CD8-positive, alpha-beta memory T cell (primary cell): ENCODE measurements around the gene ITGA3. TPM values are rescaled to one million over a fixed set of nuclear protein-coding genes. Genes with fewer than 3 reads are reported as not detected.

Source experiments
- CTCF ChIA-PET: fragments of 350-600 bp; sonication (Branson Sonifier 250); formaldehyde crosslinking; loops from one replicate; lab custom pipeline; 2021; ENCODE audit warnings: antibody characterized with exemption; lab: Charles Lee
- POLR2A ChIA-PET: fragments of 350-600 bp; sonication (Branson Sonifier 250); formaldehyde crosslinking; loops from one replicate; lab custom pipeline; 2021; ENCODE audit warnings: antibody characterized with exemption; lab: Charles Lee
- DNase-seq, 5 donors: peaks; one replicate each; pipeline versions ENCODE4 v3.0.0 to v3.0.0-alpha.2; 2020 to 2022; ENCODE audit warnings: mixed read lengths in 1 of 5
- H3K27ac ChIP-seq: one replicate; pipeline ENCODE4 v1.7.0; 2013; ENCODE audit warnings: low read depth, mild to moderate bottlenecking, low read length, moderate library complexity
- H3K27me3 ChIP-seq: 2 replicates; pipeline ENCODE4 v1.7.0; 2013; ENCODE audit warnings: low read length, mild to moderate bottlenecking; ENCODE audit not compliant: insufficient read depth, poor library complexity, severe bottlenecking
- H3K36me3 ChIP-seq: 2 replicates; pipeline ENCODE4 v1.7.0; 2013; ENCODE audit warnings: mild to moderate bottlenecking, low read length, moderate library complexity; ENCODE audit not compliant: insufficient read depth
- H3K4me1 ChIP-seq: 2 replicates; pipeline ENCODE4 v1.7.0; 2013; ENCODE audit warnings: mild to moderate bottlenecking, low read length, moderate library complexity; ENCODE audit not compliant: insufficient read depth
- H3K4me3 ChIP-seq: 2 replicates; pipeline ENCODE4 v1.7.0; 2013; ENCODE audit warnings: mild to moderate bottlenecking, low read length
- H3K9me3 ChIP-seq: 2 replicates; pipeline ENCODE4 v1.7.0; 2013; ENCODE audit warnings: mild to moderate bottlenecking, low read length
- H3K27ac Mint-ChIP-seq, 8 donors: one replicate each; pipeline ENCODE4 v1.8.0; 2020 to 2021; ENCODE audit warnings: mixed read lengths in 8 of 8, mild to moderate bottlenecking in 6 of 8, inconsistent platforms in 3 of 8, moderate library complexity in 3 of 8
- H3K27me3 Mint-ChIP-seq, 2 donors: one replicate each; pipeline ENCODE4 v1.8.0; 2020 to 2021; ENCODE audit warnings: mixed read lengths in 2 of 2, mild to moderate bottlenecking in 1 of 2, moderate library complexity in 1 of 2
- H3K36me3 Mint-ChIP-seq, 3 donors: one replicate each; pipeline ENCODE4 v1.8.0; 2020 to 2021; ENCODE audit warnings: mixed read lengths in 3 of 3, inconsistent platforms in 1 of 3, mild to moderate bottlenecking in 1 of 3
- H3K4me1 Mint-ChIP-seq, 3 donors: one replicate each; pipeline ENCODE4 v1.8.0; 2020 to 2021; ENCODE audit warnings: mixed read lengths in 3 of 3, inconsistent platforms in 1 of 3, mild to moderate bottlenecking in 1 of 3
- H3K4me3 Mint-ChIP-seq, 7 donors: one replicate each; pipeline ENCODE4 v1.8.0; 2020 to 2021; ENCODE audit warnings: mixed read lengths in 7 of 7, mild to moderate bottlenecking in 6 of 7, moderate library complexity in 4 of 7, inconsistent platforms in 2 of 7
- H3K9me3 Mint-ChIP-seq, 5 donors: one replicate each; pipeline ENCODE4 v1.8.0; 2020 to 2022; ENCODE audit warnings: mixed read lengths in 5 of 5, mild to moderate bottlenecking in 3 of 5, moderate library complexity in 2 of 5, inconsistent platforms in 1 of 5
- polyA plus RNA-seq: library from polyadenylated mRNA; unstranded; fragments of 300-500 nt; fragmentation: Illumina TruSeq; gene quantifications from one replicate; pipeline ENCODE4 v1.2.3, GENCODE V29; 2021
- total RNA-seq, 2 experiments: library from RNA; stranded (reverse); gene quantifications; one replicate each; pipeline ENCODE4 v1.2.3, GENCODE V29; 2021

The ITGA3 gene
- total and polyA plus RNA-seq, 3 experiments from 2014 or later: 2.7 to 12.5 (median 11.8) TPM

DNA sequence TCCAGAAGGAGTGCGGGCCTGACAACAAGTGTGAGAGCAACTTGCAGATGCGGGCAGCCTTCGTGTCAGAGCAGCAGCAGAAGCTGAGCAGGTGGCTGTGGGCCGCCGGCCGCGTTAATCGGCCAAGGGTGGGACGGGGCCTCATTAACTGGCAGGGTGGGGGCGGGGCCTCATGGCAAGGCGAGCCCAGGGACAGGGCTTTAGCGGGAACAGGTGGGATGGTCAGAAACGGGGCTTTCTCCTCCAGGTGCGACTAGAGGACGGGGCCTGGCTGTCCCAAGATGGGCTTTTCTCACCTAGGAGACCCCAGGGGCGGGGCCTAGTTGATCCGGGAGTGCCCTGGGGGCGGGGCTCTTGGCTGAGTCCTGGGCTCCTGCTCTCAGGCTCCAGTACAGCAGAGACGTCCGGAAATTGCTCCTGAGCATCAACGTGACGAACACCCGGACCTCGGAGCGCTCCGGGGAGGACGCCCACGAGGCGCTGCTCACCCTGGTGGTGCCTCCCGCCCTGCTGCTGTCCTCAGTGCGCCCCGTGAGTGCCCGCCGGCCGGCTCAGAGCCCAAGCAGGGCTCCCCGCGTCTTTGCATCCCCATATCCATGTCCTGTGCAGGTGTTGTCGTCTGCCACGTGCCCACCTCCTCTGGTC is 20.8 kb downstream of the ITGA3 start:
- Histone ChIP-seq H3K27me3 (no peaks in the 10 kb centered on the region), H3K4me1 (no peaks in the 10 kb centered on the region), H3K36me3 (no peaks in the 10 kb centered on the region), H3K4me3 (no peak overlapping the region), H3K9me3 (no peaks in the 10 kb centered on the region), H3K27ac (no peak overlapping the region)
- Mint-ChIP-seq H3K4me3 (no peak overlapping the region), H3K4me1 (no peaks in the 10 kb centered on the region), H3K9me3 (no peaks in the 10 kb centered on the region), H3K27me3 (peaks cover 0 to 4% of the 10 kb centered on the region in 2 donors), H3K36me3 (peaks cover 3 to 36% (median 5%) of the 10 kb centered on the region in 3 donors), H3K27ac (peak overlapping the region in 1 of 8 donors; percentile 60)
- no peak for DNase-seq
- POLR2A ChIA-PET: no interaction called here
- CTCF ChIA-PET: interaction anchor here (1.1 to 2.2 kb wide), 2 partner anchors 11 to 17 kb away, joined by 4 to 10 read pairs; no protein-coding TSS in a partner anchor

DNA sequence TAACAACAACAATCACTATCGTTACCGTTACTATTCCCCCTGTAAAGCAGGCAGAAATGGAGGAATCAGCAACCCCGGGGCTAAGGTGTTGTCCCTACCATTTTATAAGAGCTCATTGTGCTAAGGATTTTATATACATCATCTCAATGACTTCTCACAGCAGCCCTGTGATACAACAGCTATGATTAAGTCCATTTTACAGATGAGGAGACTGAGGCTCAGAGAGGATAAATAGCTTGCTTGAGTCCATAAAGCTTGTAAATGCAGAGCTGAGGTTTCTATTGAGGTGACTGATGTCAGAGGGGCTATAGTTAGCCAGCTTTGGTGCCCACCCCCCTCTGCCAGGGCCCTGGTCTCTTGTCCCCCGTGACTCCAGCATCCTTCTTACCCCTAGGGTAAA is 22.5 kb downstream of the ITGA3 start:
- no peaks in the 10 kb centered on the region for H3K9me3 ChIP-seq
- Mint-ChIP-seq H3K27ac (no peak overlapping the region), H3K9me3 (no peaks in the 10 kb centered on the region), H3K27me3 (peaks cover 0 to 4% of the 10 kb centered on the region in 2 donors), H3K4me3 (no peak overlapping the region), H3K36me3 (peaks cover 3 to 35% (median 5%) of the 10 kb centered on the region in 3 donors), H3K4me1 (no peaks in the 10 kb centered on the region)
- no peaks in the 10 kb centered on the region for H3K27me3 ChIP-seq
- no peaks in the 10 kb centered on the region for H3K36me3 ChIP-seq
- CTCF ChIA-PET: interaction anchor here (1.6 to 2.2 kb wide), 2 partner anchors 10 to 16 kb away, joined by 3 to 10 read pairs; no protein-coding TSS in a partner anchor
- POLR2A ChIA-PET: no interaction called here
- no peak for DNase-seq
- H3K4me3 ChIP-seq: no peak overlapping the region
- no peak overlapping the region for H3K27ac ChIP-seq
- H3K4me1 ChIP-seq: no peaks in the 10 kb centered on the region

DNA sequence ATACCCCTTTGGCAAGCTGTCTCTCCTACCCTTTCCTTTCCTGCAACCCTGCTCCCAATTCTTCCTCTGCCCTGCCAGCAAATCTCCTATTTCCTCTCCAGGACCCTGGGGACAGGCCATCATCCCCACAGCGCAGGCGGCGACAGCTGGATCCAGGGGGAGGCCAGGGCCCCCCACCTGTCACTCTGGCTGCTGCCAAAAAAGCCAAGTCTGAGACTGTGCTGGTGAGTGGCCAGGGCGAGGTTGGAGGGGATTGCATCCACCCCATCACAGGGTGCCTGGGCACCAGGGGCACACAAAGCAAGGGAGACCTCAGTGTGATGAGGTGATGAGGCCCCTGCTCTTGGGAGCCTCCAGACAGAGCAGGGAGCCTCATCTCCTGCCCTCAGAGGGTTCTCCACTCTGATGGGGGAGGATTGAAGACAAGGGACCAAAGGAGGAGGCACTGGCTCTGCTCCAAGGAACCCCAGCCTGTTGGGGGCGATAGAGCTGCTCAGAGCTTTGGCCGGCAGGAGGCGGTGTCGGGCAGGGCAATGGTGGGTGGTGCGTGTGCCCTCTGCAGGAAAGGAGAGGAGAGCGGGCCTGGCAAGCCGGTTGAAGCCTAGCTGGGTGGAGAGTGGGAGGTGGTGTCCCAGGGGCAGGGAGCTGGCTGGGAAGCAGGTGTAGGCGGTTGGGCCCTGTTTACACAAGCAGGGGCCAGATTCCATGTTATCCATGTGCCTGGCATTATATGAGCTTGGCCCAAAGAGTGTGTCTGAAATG is 23.6 kb downstream of the ITGA3 start:
- H3K9me3 Mint-ChIP-seq: no peaks in the 10 kb centered on the region
- no peak overlapping the region for H3K4me3 ChIP-seq
- no peaks in the 10 kb centered on the region for H3K27me3 ChIP-seq
- no peaks in the 10 kb centered on the region for H3K36me3 ChIP-seq
- H3K4me3 Mint-ChIP-seq: no peak overlapping the region
- ChIA-PET POLR2A (no interaction called here), CTCF (interaction anchor here (1.3 to 1.8 kb wide), 3 partner anchors 8 to 15 kb away, joined by 3 to 5 read pairs (median 4); partner anchors contain the start of gene PDK2)
- no peak for DNase-seq
- H3K27ac ChIP-seq: no peak overlapping the region
- H3K36me3 Mint-ChIP-seq: peaks cover 3 to 34% (median 4%) of the 10 kb centered on the region in 3 donors
- no peaks in the 10 kb centered on the region for H3K4me1 Mint-ChIP-seq
- no peaks in the 10 kb centered on the region for H3K4me1 ChIP-seq
- no peak overlapping the region for H3K27ac Mint-ChIP-seq
- H3K9me3 ChIP-seq: no peaks in the 10 kb centered on the region
- peaks cover 0 to 4% of the 10 kb centered on the region in 2 donors for H3K27me3 Mint-ChIP-seq

DNA sequence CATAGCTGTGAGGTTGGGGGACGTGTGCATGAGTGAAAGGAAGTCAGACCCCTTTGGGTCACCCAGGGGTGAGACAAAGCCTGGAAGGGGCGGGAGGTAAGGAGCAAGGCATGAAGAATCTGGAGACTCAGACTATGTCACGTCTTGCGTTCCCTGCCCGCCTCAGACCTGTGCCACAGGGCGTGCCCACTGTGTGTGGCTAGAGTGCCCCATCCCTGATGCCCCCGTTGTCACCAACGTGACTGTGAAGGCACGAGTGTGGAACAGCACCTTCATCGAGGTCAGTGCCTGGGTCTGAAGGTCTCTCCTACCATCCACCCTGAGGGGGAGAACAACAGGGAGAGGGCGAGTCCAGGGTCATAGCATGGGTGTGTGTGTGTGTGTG is 24.2 kb downstream of the ITGA3 start:
- CTCF ChIA-PET: interaction anchor here (1.3 to 1.8 kb wide), 2 partner anchors 12 to 15 kb away, joined by 4 to 5 read pairs; partner anchors contain the start of gene PDK2
- Histone ChIP-seq H3K27ac (no peak overlapping the region), H3K36me3 (no peaks in the 10 kb centered on the region), H3K4me1 (no peaks in the 10 kb centered on the region), H3K27me3 (no peaks in the 10 kb centered on the region), H3K9me3 (no peaks in the 10 kb centered on the region), H3K4me3 (no peak overlapping the region)
- Mint-ChIP-seq H3K4me1 (no peaks in the 10 kb centered on the region), H3K9me3 (no peaks in the 10 kb centered on the region), H3K4me3 (no peak overlapping the region), H3K27me3 (peaks cover 0 to 4% of the 10 kb centered on the region in 2 donors), H3K27ac (no peak overlapping the region), H3K36me3 (peaks cover 0 to 30% (median 3%) of the 10 kb centered on the region in 3 donors)
- POLR2A ChIA-PET: no interaction called here
- DNase-seq: no peak

DNA sequence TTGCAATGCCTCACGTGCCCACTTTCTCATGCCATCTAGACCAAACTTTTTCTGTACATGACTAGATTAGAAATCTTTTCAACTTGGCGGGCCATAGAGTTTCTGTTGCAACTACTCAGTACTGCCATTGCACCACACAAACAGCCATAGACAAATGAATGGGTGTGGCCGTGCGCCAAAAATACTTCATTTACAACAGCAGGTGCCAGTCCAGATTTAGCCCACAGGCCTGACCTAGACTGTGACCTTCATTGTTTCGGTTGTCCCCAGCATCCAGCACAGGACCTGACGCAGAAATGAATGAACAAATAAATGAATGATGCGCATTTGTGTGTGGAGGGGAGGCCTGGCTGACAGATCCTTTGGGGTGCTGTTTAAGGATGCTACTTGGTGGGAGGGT is 24.9 kb downstream of the ITGA3 start:
- no peaks in the 10 kb centered on the region for H3K36me3 ChIP-seq
- H3K4me1 Mint-ChIP-seq: no peaks in the 10 kb centered on the region
- POLR2A ChIA-PET: no interaction called here
- DNase-seq: no peak
- H3K27me3 ChIP-seq: no peaks in the 10 kb centered on the region
- CTCF ChIA-PET: interaction anchor here (1.3 to 2.2 kb wide), 4 partner anchors 11 to 119 kb away, joined by 3 to 11 read pairs (median 4); no protein-coding TSS in a partner anchor
- no peaks in the 10 kb centered on the region for H3K4me1 ChIP-seq
- H3K27me3 Mint-ChIP-seq: peaks cover 0 to 4% of the 10 kb centered on the region in 2 donors
- H3K36me3 Mint-ChIP-seq: peaks cover 0 to 28% (median 3%) of the 10 kb centered on the region in 3 donors
- H3K4me3 Mint-ChIP-seq: no peak overlapping the region
- H3K27ac Mint-ChIP-seq: no peak overlapping the region
- H3K9me3 Mint-ChIP-seq: no peaks in the 10 kb centered on the region
- H3K4me3 ChIP-seq: no peak overlapping the region
- H3K27ac ChIP-seq: no peak overlapping the region
- H3K9me3 ChIP-seq: no peaks in the 10 kb centered on the region

DNA sequence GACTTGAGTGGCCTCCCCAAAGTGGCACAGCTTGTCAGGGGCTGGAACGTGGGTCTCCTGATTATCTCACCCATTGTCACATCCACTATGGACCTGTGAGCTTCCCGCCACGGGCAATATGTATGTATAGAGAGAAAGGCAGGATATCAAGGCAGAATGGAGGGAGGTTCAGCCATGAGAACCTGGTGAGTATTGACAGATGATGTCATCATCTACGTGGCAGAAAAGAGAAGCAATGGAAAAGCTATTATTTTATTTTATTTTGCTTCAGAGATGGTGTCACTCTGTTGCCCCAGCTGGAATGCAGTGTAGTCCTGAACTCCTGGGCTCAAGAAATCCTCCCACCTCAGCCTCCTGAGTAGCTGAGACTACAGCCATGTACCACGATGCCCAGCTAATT is 25.8 kb downstream of the ITGA3 start:
- Histone ChIP-seq H3K36me3 (no peaks in the 10 kb centered on the region), H3K4me3 (no peak overlapping the region), H3K27ac (no peak overlapping the region), H3K4me1 (no peaks in the 10 kb centered on the region), H3K9me3 (no peaks in the 10 kb centered on the region), H3K27me3 (no peaks in the 10 kb centered on the region)
- no peak for DNase-seq
- Mint-ChIP-seq H3K4me1 (no peaks in the 10 kb centered on the region), H3K9me3 (no peaks in the 10 kb centered on the region), H3K27me3 (peaks cover 0 to 4% of the 10 kb centered on the region in 2 donors), H3K4me3 (no peak overlapping the region), H3K27ac (peak overlapping the region in 1 of 8 donors; percentile 5), H3K36me3 (peaks cover 0 to 27% (median 3%) of the 10 kb centered on the region in 3 donors)
- ChIA-PET CTCF (interaction anchor here (1.3 to 2.2 kb wide), 4 partner anchors 13 to 118 kb away, joined by 3 to 11 read pairs (median 4); no protein-coding TSS in a partner anchor), POLR2A (no interaction called here)

DNA sequence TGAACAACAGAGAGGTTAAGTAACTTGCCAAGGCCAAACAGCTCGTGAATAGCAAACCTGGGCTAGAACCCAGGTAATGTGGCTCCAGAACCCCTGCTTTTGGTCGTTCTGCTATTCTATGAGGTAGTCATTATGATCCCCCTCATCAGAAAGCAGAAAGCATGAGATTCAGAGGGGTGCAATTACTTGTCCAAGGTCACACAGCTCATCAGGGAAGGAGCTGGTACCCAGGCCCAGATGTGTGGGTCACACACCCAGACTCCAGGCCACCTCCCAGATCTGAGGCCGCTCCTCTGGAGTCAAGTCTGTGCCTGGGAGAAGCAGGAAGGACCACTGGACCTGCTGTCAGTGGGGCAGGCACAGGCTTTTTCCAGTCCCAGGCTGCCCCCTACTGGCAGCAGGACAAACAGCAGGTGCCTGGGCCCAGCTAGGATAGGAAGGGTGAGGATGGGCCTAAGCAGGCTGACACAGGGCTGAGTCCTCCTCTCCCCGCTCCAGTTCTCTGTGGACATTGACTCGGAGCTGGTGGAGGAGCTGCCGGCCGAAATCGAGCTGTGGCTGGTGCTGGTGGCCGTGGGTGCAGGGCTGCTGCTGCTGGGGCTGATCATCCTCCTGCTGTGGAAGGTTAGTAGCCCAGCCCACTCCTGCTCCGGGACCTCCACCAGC is 31.5 kb downstream of the ITGA3 start:
- Mint-ChIP-seq H3K36me3 (peaks cover 0 to 3% (median 0%) of the 10 kb centered on the region in 3 donors), H3K27me3 (no peaks in the 10 kb centered on the region), H3K9me3 (no peaks in the 10 kb centered on the region), H3K27ac (no peak overlapping the region), H3K4me1 (no peaks in the 10 kb centered on the region), H3K4me3 (no peak overlapping the region)
- Histone ChIP-seq H3K36me3 (no peaks in the 10 kb centered on the region), H3K9me3 (no peaks in the 10 kb centered on the region), H3K27ac (no peak overlapping the region), H3K27me3 (no peaks in the 10 kb centered on the region), H3K4me3 (no peak overlapping the region), H3K4me1 (no peaks in the 10 kb centered on the region)
- ChIA-PET POLR2A (no interaction called here), CTCF (interaction anchor here (0.6 to 3.3 kb wide), 28 partner anchors 8 to 517 kb away, joined by 3 to 88 read pairs (median 4); partner anchors contain the start of genes ITGA3, PPP1R9B and SAMD14)
- DNase-seq: peak; percentile 65 to 79 (median 65)
